Trophoblast cell (in vitro differentiated cells and primary cell): ENCODE measurements around the gene SETX.

Experiments
- DNase-seq, 2 donors: peaks; one replicate each; pipeline ENCODE4 v3.0.0-alpha.2; 2016
- H2AFZ ChIP-seq: 2 replicates; pipeline ENCODE4 v1.6.1; 2013; ENCODE audit warnings: low read length, moderate library complexity, mild to moderate bottlenecking; ENCODE audit not compliant: insufficient read depth, poor library complexity
- H2AK5ac ChIP-seq: 2 replicates; pipeline ENCODE4 v1.6.1; 2013; ENCODE audit warnings: mild to moderate bottlenecking, low read length
- H2BK120ac ChIP-seq: 2 replicates; pipeline ENCODE4 v1.6.1; 2013; ENCODE audit warnings: low read length, mild to moderate bottlenecking, moderate library complexity; ENCODE audit not compliant: insufficient read depth, poor library complexity
- H2BK12ac ChIP-seq: 2 replicates; pipeline ENCODE4 v1.6.1; 2013; ENCODE audit warnings: mild to moderate bottlenecking, low read length, moderate library complexity
- H2BK5ac ChIP-seq: 2 replicates; pipeline ENCODE4 v1.6.1; 2013; ENCODE audit warnings: low read length, low read depth, moderate library complexity, mild to moderate bottlenecking; ENCODE audit not compliant: poor library complexity
- H3K14ac ChIP-seq: 2 replicates; pipeline ENCODE4 v1.6.1; 2013; ENCODE audit warnings: mild to moderate bottlenecking, low read length
- H3K18ac ChIP-seq: 2 replicates; pipeline ENCODE4 v1.6.1; 2013; ENCODE audit warnings: mild to moderate bottlenecking, low read length
- H3K23ac ChIP-seq: 2 replicates; pipeline ENCODE4 v1.6.1; 2013; ENCODE audit warnings: low read length
- H3K27ac ChIP-seq: 2 replicates; pipeline ENCODE4 v1.5.1; 2013; ENCODE audit warnings: low read depth, mild to moderate bottlenecking, inconsistent platforms, low read length, moderate library complexity
- H3K27me3 ChIP-seq: 2 replicates; pipeline ENCODE4 v1.6.1; 2013; ENCODE audit warnings: inconsistent platforms, mild to moderate bottlenecking, low read length, moderate library complexity; ENCODE audit not compliant: insufficient read depth
- H3K36me3 ChIP-seq, 2 experiments: 1 replicate in 1 of 2; 2 replicates in 1 of 2; pipeline ENCODE4 v1.6.1; 2013; ENCODE audit warnings: low read length in 2 of 2, mild to moderate bottlenecking in 2 of 2, moderate library complexity in 1 of 2; ENCODE audit not compliant: insufficient read depth in 2 of 2, control insufficient read depth in 1 of 2
- H3K4ac ChIP-seq: 2 replicates; pipeline ENCODE4 v1.6.1; 2013; ENCODE audit warnings: low read depth, mild to moderate bottlenecking, low read length, moderate library complexity
- H3K4me1 ChIP-seq, 2 experiments: 1 replicate in 1 of 2; 2 replicates in 1 of 2; pipeline ENCODE4 v1.6.1; 2013; ENCODE audit warnings: low read length in 2 of 2, mild to moderate bottlenecking in 2 of 2, moderate library complexity in 1 of 2; ENCODE audit not compliant: insufficient read depth in 2 of 2, control insufficient read depth in 1 of 2
- H3K4me2 ChIP-seq: 2 replicates; pipeline ENCODE4 v1.6.1; 2013; ENCODE audit warnings: inconsistent platforms, mild to moderate bottlenecking, low read length, moderate library complexity
- H3K4me3 ChIP-seq: 2 replicates; pipeline ENCODE4 v1.5.1; 2013; ENCODE audit warnings: mild to moderate bottlenecking, low read depth, low read length, inconsistent platforms
- H3K79me1 ChIP-seq: one replicate; pipeline ENCODE4 v1.6.1; 2013; ENCODE audit warnings: low read length
- H3K79me2 ChIP-seq: 2 replicates; pipeline ENCODE4 v1.6.1; 2013; ENCODE audit warnings: low read length, mild to moderate bottlenecking; ENCODE audit not compliant: control insufficient read depth, insufficient read depth, poor library complexity
- H3K9ac ChIP-seq: 2 replicates; pipeline ENCODE4 v1.6.1; 2013; ENCODE audit warnings: mild to moderate bottlenecking, low read length
- H3K9me3 ChIP-seq: 2 replicates; pipeline ENCODE4 v1.6.1; 2013; ENCODE audit warnings: low read depth, mild to moderate bottlenecking, control low read depth, inconsistent platforms, low read length; ENCODE audit not compliant: insufficient read depth
- H4K12ac ChIP-seq: 2 replicates; pipeline ENCODE4 v1.6.1; 2013; ENCODE audit warnings: low read depth, mild to moderate bottlenecking, low read length, moderate library complexity
- H4K8ac ChIP-seq: 2 replicates; pipeline ENCODE4 v1.6.1; 2013; ENCODE audit warnings: low read depth, mild to moderate bottlenecking, low read length, moderate library complexity
- H4K91ac ChIP-seq: one replicate; pipeline ENCODE4 v1.6.1; 2013; ENCODE audit warnings: low read depth, mild to moderate bottlenecking, low read length, moderate library complexity
- WGBS: extraction: QIAGEN DNeasy Blood & Tissue Kit; methylation state at CpG from one replicate; pipeline ENCODE4 v1.1.7; 2013; ENCODE audit warnings: missing lambda C conversion rate; ENCODE audit not compliant: insufficient read length, insufficient coverage; ENCODE audit errors: extremely low coverage; 5-methylcytosine and 5-hydroxymethylcytosine counted together

The SETX gene

DNA sequence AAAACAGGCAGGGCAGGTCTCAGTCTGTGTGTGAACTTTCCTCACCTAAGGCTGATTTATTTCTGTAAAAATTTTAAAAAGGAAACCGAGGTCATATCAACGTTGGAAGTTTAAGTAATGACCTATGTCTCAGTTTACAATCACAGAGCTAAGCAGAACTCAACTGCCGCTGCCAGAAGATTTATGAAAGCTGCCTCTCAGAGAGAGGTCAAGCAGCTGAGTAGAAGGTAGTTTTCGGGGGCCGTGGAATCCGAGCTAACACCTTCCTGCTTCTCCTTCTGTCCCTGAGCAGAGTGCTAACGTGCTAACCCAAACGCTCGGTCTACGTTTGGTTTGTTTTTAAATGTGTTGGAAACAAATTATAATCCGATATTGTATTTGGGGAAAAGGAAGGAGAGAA is 40.8 kb upstream of the SETX start:
- no peak overlapping the region for H3K23ac ChIP-seq
- WGBS, result no CpG with 5 or more reads among the region's 11 CpGs

DNA sequence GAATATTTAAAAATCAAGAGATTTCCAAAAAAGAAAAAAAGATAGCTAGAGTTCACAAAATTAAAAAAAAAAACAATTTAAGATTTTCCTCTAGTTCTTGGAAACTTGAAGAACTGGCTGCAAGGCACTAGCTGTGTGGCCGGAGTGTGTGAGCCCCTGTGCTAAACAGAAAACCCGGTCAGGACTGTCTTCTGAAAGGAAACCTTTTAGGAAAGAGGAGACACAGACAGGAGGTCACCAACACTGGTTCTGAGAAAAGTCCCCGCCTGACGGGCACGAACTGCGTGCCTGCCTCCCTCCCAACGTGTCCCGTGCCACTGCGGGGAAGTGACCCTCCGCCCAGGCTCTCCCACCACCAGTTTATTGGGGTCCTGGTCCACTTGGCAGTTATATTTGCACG is 36.7 kb upstream of the SETX start:
- Histone ChIP-seq H3K9me3 (peaks cover 2% of the 10 kb centered on the region), H2AFZ (no peak overlapping the region), H3K36me3 (peaks cover 44 to 60% of the 10 kb centered on the region in 2 experiments), H3K14ac (no peak overlapping the region), H3K4me3 (no peak overlapping the region), H3K4me2 (no peak overlapping the region), H4K12ac (no peak overlapping the region), H2BK5ac (no peak overlapping the region), H2BK12ac (no peak overlapping the region), H3K4me1 (no peaks in the 10 kb centered on the region), H3K79me1 (no peaks in the 10 kb centered on the region), H3K79me2 (no peaks in the 10 kb centered on the region), H3K27ac (no peak overlapping the region), H2BK120ac (no peak overlapping the region), H3K23ac (no peak overlapping the region), H2AK5ac (no peak overlapping the region), H3K27me3 (no peaks in the 10 kb centered on the region), H4K8ac (no peak overlapping the region), H3K9ac (no peak overlapping the region), H4K91ac (no peak overlapping the region), H3K18ac (no peak overlapping the region), H3K4ac (no peak overlapping the region)
- no CpG with 5 or more reads among the region's 11 CpGs for WGBS
- DNase-seq, result no peak

More for the DNA sequence above, 40.8 kb upstream of the SETX start:
- no peak overlapping the region for H2AK5ac ChIP-seq
- H3K4me2 ChIP-seq, result no peak overlapping the region
- H3K9ac ChIP-seq, result no peak overlapping the region
- H2BK120ac ChIP-seq, result no peak overlapping the region
- peaks cover 37 to 62% of the 10 kb centered on the region in 2 experiments for H3K36me3 ChIP-seq
- H3K79me1 ChIP-seq, result no peaks in the 10 kb centered on the region
- no peaks in the 10 kb centered on the region for H3K4me1 ChIP-seq
- H3K27ac ChIP-seq, result no peak overlapping the region
- no peak overlapping the region for H2AFZ ChIP-seq
- no peak overlapping the region for H4K91ac ChIP-seq
- H3K4ac ChIP-seq, result no peak overlapping the region
- no peak overlapping the region for H3K14ac ChIP-seq
- H3K9me3 ChIP-seq, result peaks cover 2% of the 10 kb centered on the region
- no peaks in the 10 kb centered on the region for H3K27me3 ChIP-seq
- no peak overlapping the region for H2BK12ac ChIP-seq
- no peak overlapping the region for H2BK5ac ChIP-seq
- no peak overlapping the region for H4K12ac ChIP-seq
- no peaks in the 10 kb centered on the region for H3K79me2 ChIP-seq
- H4K8ac ChIP-seq, result no peak overlapping the region
- no peak overlapping the region for H3K18ac ChIP-seq
- DNase-seq, result no peak
- no peak overlapping the region for H3K4me3 ChIP-seq

DNA sequence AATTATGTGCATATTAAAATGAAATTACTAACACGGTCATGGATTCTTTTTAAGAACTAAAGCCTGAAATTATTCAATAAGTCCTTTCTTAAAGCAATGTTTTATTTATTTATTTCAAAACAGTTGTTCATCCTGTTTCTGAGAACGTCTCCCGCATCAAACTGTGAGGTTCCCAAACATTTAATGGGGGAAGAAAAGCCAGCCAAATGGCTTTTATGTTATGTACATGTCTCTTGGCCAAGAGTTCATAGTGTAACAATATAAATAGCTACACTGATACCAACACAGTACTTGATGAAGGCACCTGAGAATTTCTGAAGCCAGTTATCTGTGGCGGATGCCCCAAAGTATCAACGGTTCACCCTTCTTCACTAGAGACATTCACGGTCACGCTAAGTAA is 36.2 kb upstream of the SETX start:
- Histone ChIP-seq H4K91ac (no peak overlapping the region), H2BK5ac (no peak overlapping the region), H4K8ac (no peak overlapping the region), H3K18ac (no peak overlapping the region), H3K79me2 (no peaks in the 10 kb centered on the region), H3K4ac (no peak overlapping the region), H3K4me2 (no peak overlapping the region), H3K23ac (no peak overlapping the region), H3K4me3 (no peak overlapping the region), H3K9me3 (peaks cover 2% of the 10 kb centered on the region), H3K4me1 (no peaks in the 10 kb centered on the region), H2BK12ac (no peak overlapping the region), H2AK5ac (no peak overlapping the region), H3K79me1 (no peaks in the 10 kb centered on the region), H3K27me3 (no peaks in the 10 kb centered on the region), H2BK120ac (no peak overlapping the region), H3K14ac (no peak overlapping the region), H3K27ac (no peak overlapping the region), H3K36me3 (peaks cover 44 to 56% of the 10 kb centered on the region in 2 experiments), H2AFZ (no peak overlapping the region), H4K12ac (no peak overlapping the region), H3K9ac (no peak overlapping the region)
- DNase-seq, result no peak
- WGBS, result no CpG with 5 or more reads among the region's 7 CpGs

DNA sequence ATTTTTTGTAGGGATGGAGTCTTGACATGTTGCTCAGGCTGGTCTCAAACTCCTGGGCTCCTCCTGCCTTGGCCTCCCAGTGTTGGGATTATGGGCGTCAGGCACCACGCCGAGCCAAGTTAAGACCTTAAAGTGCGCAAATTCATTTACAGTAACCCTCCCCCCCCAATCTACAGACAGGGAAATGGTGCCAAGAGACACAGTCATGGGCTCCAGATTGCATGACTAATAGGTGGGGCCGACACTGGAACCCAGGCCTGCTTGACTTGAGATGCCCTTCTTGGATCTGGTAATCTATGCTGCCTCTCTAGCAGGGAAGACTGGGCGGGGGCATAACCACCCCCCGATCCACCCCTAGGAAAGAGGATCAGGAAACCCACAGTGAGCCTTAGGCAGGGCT is 32.3 kb upstream of the SETX start:
- Histone ChIP-seq H3K18ac (no peak overlapping the region), H3K79me1 (no peaks in the 10 kb centered on the region), H4K12ac (no peak overlapping the region), H2BK120ac (no peak overlapping the region), H3K27ac (no peak overlapping the region), H4K91ac (no peak overlapping the region), H4K8ac (no peak overlapping the region), H3K4me1 (no peaks in the 10 kb centered on the region), H3K23ac (no peak overlapping the region), H2AFZ (no peak overlapping the region), H2BK12ac (no peak overlapping the region), H3K27me3 (no peaks in the 10 kb centered on the region), H3K4me3 (no peak overlapping the region), H3K9me3 (peaks cover 2% of the 10 kb centered on the region), H3K36me3 (peaks cover 42 to 51% of the 10 kb centered on the region in 2 experiments), H2BK5ac (no peak overlapping the region), H3K14ac (no peak overlapping the region), H3K4ac (no peak overlapping the region), H2AK5ac (no peak overlapping the region), H3K9ac (no peak overlapping the region), H3K79me2 (no peaks in the 10 kb centered on the region), H3K4me2 (no peak overlapping the region)
- no peak for DNase-seq
- no CpG with 5 or more reads among the region's 7 CpGs for WGBS
